Liver (tissue), 3 donors: ENCODE measurements around the gene LRP3.

Experiments
- CTCF ChIP-seq: fragments of 150-350 bp; IDR thresholded peaks from 2 replicates; pipeline ENCODE4 v1.5.1; 2017; ENCODE audit warnings: improper control_type of control experiment, low read depth, low read length; ENCODE audit not compliant: missing input control
- EGR1 ChIP-seq, 2 donors: IDR thresholded peaks; 2 replicates each; pipeline ENCODE4 v1.6.1; 2016 to 2018; ENCODE audit warnings: antibody characterized with exemption in 2 of 2, low read depth in 2 of 2
- FOXA1 ChIP-seq: IDR thresholded peaks from 2 replicates; pipeline ENCODE4 v1.6.1; 2016; ENCODE audit warnings: antibody characterized with exemption
- HNF4A ChIP-seq, 2 donors: conservative IDR thresholded peaks; 2 replicates each; pipeline ENCODE4 v1.6.1; 2016; ENCODE audit warnings: antibody characterized with exemption in 2 of 2, mild to moderate bottlenecking in 2 of 2
- JUND ChIP-seq, 2 donors: IDR thresholded peaks; 2 replicates each; pipeline ENCODE4 v1.6.1; 2016; ENCODE audit warnings: antibody characterized with exemption in 2 of 2
- MAX ChIP-seq: IDR thresholded peaks from 2 replicates; pipeline ENCODE4 v1.6.1; 2016; ENCODE audit warnings: antibody characterized with exemption
- RAD21 ChIP-seq, 2 donors: IDR thresholded peaks; 2 replicates each; pipeline ENCODE4 v1.6.1; 2016; ENCODE audit warnings: antibody characterized with exemption in 2 of 2, mild to moderate bottlenecking in 2 of 2
- RXRA ChIP-seq, 2 donors: IDR thresholded peaks; 2 replicates each; pipeline ENCODE4 v1.6.1; 2017 to 2018; ENCODE audit warnings: antibody characterized with exemption in 2 of 2, mild to moderate bottlenecking in 1 of 2
- SP1 ChIP-seq: IDR thresholded peaks from 2 replicates; pipeline ENCODE4 v1.6.1; 2018; ENCODE audit warnings: antibody characterized with exemption, mild to moderate bottlenecking
- TAF1 ChIP-seq: conservative IDR thresholded peaks from 2 replicates; pipeline ENCODE4 v1.6.1; 2016; ENCODE audit warnings: antibody characterized with exemption, mild to moderate bottlenecking
- YY1 ChIP-seq: IDR thresholded peaks from 2 replicates; pipeline ENCODE4 v1.6.1; 2016; ENCODE audit warnings: antibody characterized with exemption, mild to moderate bottlenecking
- ZBTB33 ChIP-seq: IDR thresholded peaks from 2 replicates; pipeline ENCODE4 v1.6.1; 2016; ENCODE audit warnings: antibody characterized with exemption
- TF ChIP-seq, protein P1 (sequence below): IDR thresholded peaks from 2 replicates; pipeline ENCODE4 v1.6.1; 2016; ENCODE audit warnings: antibody characterized with exemption, mild to moderate bottlenecking
- TF ChIP-seq, protein P2 (sequence below): IDR thresholded peaks from 2 replicates; pipeline ENCODE4 v1.6.1; 2016; ENCODE audit warnings: antibody characterized with exemption
- donor health status: healthy.
- donor health status: healthy.

DNA sequence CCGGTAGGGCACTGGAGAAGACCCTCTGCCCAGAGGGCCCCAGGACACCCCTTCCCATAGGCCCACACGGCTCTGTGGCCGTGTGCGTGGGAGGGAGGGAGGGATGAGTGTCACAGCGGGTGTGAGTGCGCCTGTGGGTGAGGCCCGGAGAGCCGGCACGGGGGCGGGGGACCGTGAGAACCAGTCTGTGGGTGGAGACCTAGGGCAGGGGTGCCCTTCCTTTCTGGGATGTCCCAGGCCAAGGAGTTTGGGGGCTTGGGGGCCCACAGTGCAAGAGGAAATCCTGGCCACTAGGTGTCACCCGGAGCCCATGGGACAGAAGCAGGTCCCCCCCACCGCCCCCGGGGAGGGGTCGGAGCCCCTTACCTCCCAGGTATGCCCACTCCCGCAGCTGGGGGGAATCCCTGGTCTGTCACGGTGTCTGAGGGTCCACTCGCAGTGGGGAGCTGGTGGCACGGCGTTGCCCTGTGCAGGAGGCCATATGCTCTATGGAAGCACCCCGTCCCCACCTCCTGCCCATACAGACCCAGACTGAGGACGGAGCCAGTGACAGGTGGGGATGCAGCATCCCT, 47.5 kb downstream of the LRP3 start:
- TF ChIP-seq RAD21 (IDR thresholded peaks at IDR 0.05), result peak; percentile 85 to 87
- TF ChIP-seq CTCF, result peak; percentile 65
- TF ChIP-seq ZBTB33, result no peak
- TF ChIP-seq, protein P1, sequence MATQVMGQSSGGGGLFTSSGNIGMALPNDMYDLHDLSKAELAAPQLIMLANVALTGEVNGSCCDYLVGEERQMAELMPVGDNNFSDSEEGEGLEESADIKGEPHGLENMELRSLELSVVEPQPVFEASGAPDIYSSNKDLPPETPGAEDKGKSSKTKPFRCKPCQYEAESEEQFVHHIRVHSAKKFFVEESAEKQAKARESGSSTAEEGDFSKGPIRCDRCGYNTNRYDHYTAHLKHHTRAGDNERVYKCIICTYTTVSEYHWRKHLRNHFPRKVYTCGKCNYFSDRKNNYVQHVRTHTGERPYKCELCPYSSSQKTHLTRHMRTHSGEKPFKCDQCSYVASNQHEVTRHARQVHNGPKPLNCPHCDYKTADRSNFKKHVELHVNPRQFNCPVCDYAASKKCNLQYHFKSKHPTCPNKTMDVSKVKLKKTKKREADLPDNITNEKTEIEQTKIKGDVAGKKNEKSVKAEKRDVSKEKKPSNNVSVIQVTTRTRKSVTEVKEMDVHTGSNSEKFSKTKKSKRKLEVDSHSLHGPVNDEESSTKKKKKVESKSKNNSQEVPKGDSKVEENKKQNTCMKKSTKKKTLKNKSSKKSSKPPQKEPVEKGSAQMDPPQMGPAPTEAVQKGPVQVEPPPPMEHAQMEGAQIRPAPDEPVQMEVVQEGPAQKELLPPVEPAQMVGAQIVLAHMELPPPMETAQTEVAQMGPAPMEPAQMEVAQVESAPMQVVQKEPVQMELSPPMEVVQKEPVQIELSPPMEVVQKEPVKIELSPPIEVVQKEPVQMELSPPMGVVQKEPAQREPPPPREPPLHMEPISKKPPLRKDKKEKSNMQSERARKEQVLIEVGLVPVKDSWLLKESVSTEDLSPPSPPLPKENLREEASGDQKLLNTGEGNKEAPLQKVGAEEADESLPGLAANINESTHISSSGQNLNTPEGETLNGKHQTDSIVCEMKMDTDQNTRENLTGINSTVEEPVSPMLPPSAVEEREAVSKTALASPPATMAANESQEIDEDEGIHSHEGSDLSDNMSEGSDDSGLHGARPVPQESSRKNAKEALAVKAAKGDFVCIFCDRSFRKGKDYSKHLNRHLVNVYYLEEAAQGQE, result no peak
- no peak for TF ChIP-seq RXRA (IDR thresholded peaks at IDR 0.05)
- TF ChIP-seq, protein P2, sequence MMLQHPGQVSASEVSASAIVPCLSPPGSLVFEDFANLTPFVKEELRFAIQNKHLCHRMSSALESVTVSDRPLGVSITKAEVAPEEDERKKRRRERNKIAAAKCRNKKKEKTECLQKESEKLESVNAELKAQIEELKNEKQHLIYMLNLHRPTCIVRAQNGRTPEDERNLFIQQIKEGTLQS, result no peak
- TF ChIP-seq SP1, result no peak
- TF ChIP-seq TAF1, result no peak
- TF ChIP-seq YY1, result no peak
- TF ChIP-seq HNF4A (conservative IDR thresholded peaks at IDR 0.05), result peak in 1 of 2 donors; percentile 6
- TF ChIP-seq MAX, result no peak
- peak; percentile 86 to 88 for TF ChIP-seq EGR1 (IDR thresholded peaks at IDR 0.05; ENCODE audit: low read depth in 2 of 2)
- TF ChIP-seq FOXA1, result no peak
- TF ChIP-seq JUND (IDR thresholded peaks at IDR 0.05), result no peak
